Keratinocyte (primary cell): Measurements from ENCODE around the gene CDK10. TPM values are rescaled to one million over a fixed set of nuclear protein-coding genes. Genes with fewer than 3 reads are reported as not detected.

Source experiments
- DNase-seq: peaks from one replicate; pipeline ENCODE4 v3.0.0-alpha.2; 2011; ENCODE audit warnings: low read depth, missing footprints, low spot score
- FAIRE-seq: peaks from 2 replicates; lab custom pipeline; 2011; peaks lifted over from hg19 to GRCh38; lab: Jason Lieb, UNC
- H2AFZ ChIP-seq: 2 replicates; pipeline ENCODE4 v1.6.0; 2012; ENCODE audit warnings: low read length, control low read depth, inconsistent platforms; ENCODE audit not compliant: control insufficient read depth
- H3K27ac ChIP-seq: 2 replicates; pipeline ENCODE4 v1.5.1; 2011; ENCODE audit warnings: low read length; ENCODE audit not compliant: control insufficient read depth, insufficient read depth
- H3K27me3 ChIP-seq: 3 replicates; pipeline ENCODE4 v1.6.0; 2011; ENCODE audit warnings: low read length; ENCODE audit not compliant: control insufficient read depth, insufficient read depth; ENCODE audit errors: extremely low read depth
- H3K36me3 ChIP-seq, 2 experiments: 2 replicates in 1 of 2; 3 replicates in 1 of 2; pipeline ENCODE4 v1.5.1; 2011; ENCODE audit warnings: low read length in 2 of 2, mild to moderate bottlenecking in 1 of 2; ENCODE audit not compliant: control insufficient read depth in 2 of 2, insufficient read depth in 2 of 2; ENCODE audit errors: extremely low read depth in 1 of 2
- H3K4me1 ChIP-seq: 3 replicates; pipeline ENCODE4 v1.5.1; 2011; ENCODE audit warnings: low read length; ENCODE audit not compliant: control insufficient read depth, insufficient read depth; ENCODE audit errors: extremely low read depth
- H3K4me2 ChIP-seq: 3 replicates; pipeline ENCODE4 v1.6.0; 2011; ENCODE audit warnings: low read depth, low read length; ENCODE audit not compliant: control insufficient read depth, insufficient read depth; ENCODE audit errors: extremely low read depth
- H3K4me3 ChIP-seq, 3 experiments: fragments of 200-600 bp in 1 of 3; sonication (generic) in 1 of 3; 2 replicates in 2 of 3; 3 replicates in 1 of 3; pipeline ENCODE4 v1.5.1; 2011 to 2016; ENCODE audit warnings: low read length in 3 of 3, mild to moderate bottlenecking in 3 of 3, control low read depth in 2 of 3, inconsistent platforms in 1 of 3, low read depth in 1 of 3, mixed read lengths in 1 of 3, mixed run types in 1 of 3, moderate library complexity in 1 of 3; ENCODE audit not compliant: control insufficient read depth in 2 of 3, insufficient read depth in 2 of 3; ENCODE audit errors: extremely low read depth in 1 of 3
- H3K79me2 ChIP-seq: 2 replicates; pipeline ENCODE4 v1.6.0; 2012; ENCODE audit warnings: low read length; ENCODE audit not compliant: control insufficient read depth, insufficient read depth
- H3K9ac ChIP-seq: 3 replicates; pipeline ENCODE4 v1.6.0; 2011; ENCODE audit warnings: low read length; ENCODE audit not compliant: control insufficient read depth, insufficient read depth; ENCODE audit errors: extremely low read depth
- H3K9me1 ChIP-seq: 3 replicates; pipeline ENCODE4 v1.6.0; 2011; ENCODE audit warnings: low read length; ENCODE audit not compliant: control insufficient read depth, insufficient read depth; ENCODE audit errors: extremely low read depth
- H3K9me3 ChIP-seq: 2 replicates; pipeline ENCODE4 v1.5.1; 2012; ENCODE audit warnings: low read depth, low read length; ENCODE audit not compliant: control insufficient read depth
- H4K20me1 ChIP-seq: 3 replicates; pipeline ENCODE4 v1.6.0; 2011; ENCODE audit warnings: low read length; ENCODE audit not compliant: control insufficient read depth, insufficient read depth; ENCODE audit errors: extremely low read depth
- CTCF ChIP-seq, 3 experiments: IDR thresholded peaks in 1 of 3; conservative IDR thresholded peaks in 1 of 3; optimal IDR thresholded peaks in 1 of 3; 2 replicates in 2 of 3; 3 replicates in 1 of 3; pipeline versions ENCODE3 to v1.5.1; 2011; ENCODE audit warnings: low read length in 3 of 3, mild to moderate bottlenecking in 3 of 3, moderate library complexity in 2 of 3, control low read depth in 1 of 3, inconsistent platforms in 1 of 3; ENCODE audit not compliant: insufficient read depth in 2 of 3; ENCODE audit errors: extremely low read depth in 1 of 3
- EZH2 ChIP-seq: IDR thresholded peaks from one replicate; pipeline ENCODE4 v1.6.1; 2012; ENCODE audit warnings: inconsistent platforms, mild to moderate bottlenecking, low read length, moderate library complexity
- dilution Hi-C: fragments of 300-500 bp; cut with MboI; formaldehyde crosslinking; loops from one replicate; pipeline ENCODE4 v1.7.0; 2020; ENCODE audit warnings: low sequenced_read_pairs; ENCODE audit not compliant: extremely low pct_ligation_motif_present
- polyA plus RNA-seq, 5 experiments: library from polyadenylated mRNA; depleted of rRNA in 3 of 5; stranded (reverse) in 3 of 5; stranded (forward) in 1 of 5; unstranded in 1 of 5; fragments of >200 nt; gene quantifications; 1 replicate in 1 of 5; 2 replicates in 3 of 5; 3 replicates in 1 of 5; pipeline versions ENCODE4 v1.2.1 to v1.2.3, GENCODE V29; 2011 to 2012; ENCODE audit warnings: missing spikeins in 2 of 5, low read depth in 1 of 5, low replicate concordance in 1 of 5

Gene CDK10
- polyA plus RNA-seq, 1 donor (not counting 4 experiments of a cell fraction or from before 2014, with no cell fraction given): 30.6 TPM

GRCh38 chr16:89709166-89709565, 22.7 kb downstream of the CDK10 start:
- H3K9me3 ChIP-seq: no peaks in the 10 kb centered on the region
- H3K9me1 ChIP-seq: no peaks in the 10 kb centered on the region
- no peak overlapping the region for H3K27ac ChIP-seq
- no peak overlapping the region for H3K9ac ChIP-seq
- H3K79me2 ChIP-seq: peaks cover 4% of the 10 kb centered on the region
- no peak overlapping the region for H3K4me3 ChIP-seq
- TF ChIP-seq CTCF (optimal IDR thresholded peaks at IDR 0.05 in 1 of 3, IDR thresholded peaks at IDR 0.05 in 1 of 3, conservative IDR thresholded peaks at IDR 0.05 in 1 of 3; ENCODE audit: extremely low read depth in 1 of 3, insufficient read depth in 2 of 3, low read length in 3 of 3) (no peak), EZH2 (no peak)
- H3K4me1 ChIP-seq: peaks cover 11% of the 10 kb centered on the region
- peaks cover 1 to 2% of the 10 kb centered on the region in 2 experiments for H3K36me3 ChIP-seq
- dilution Hi-C loops: no loop called here
- no peak for FAIRE-seq
- H3K27me3 ChIP-seq: no peaks in the 10 kb centered on the region
- H3K4me2 ChIP-seq: no peak overlapping the region
- DNase-seq: no peak
- H4K20me1 ChIP-seq: no peaks in the 10 kb centered on the region
- no peak overlapping the region for H2AFZ ChIP-seq

GRCh38 chr16:89709716-89710432, 23.4 kb downstream of the CDK10 start:
- Histone ChIP-seq H3K9me1 (no peaks in the 10 kb centered on the region), H3K36me3 (peaks cover 3 to 5% of the 10 kb centered on the region in 2 experiments), H2AFZ (no peak overlapping the region), H3K9me3 (no peaks in the 10 kb centered on the region), H4K20me1 (no peaks in the 10 kb centered on the region), H3K9ac (no peak overlapping the region), H3K4me3 (no peak overlapping the region), H3K79me2 (peaks cover 6% of the 10 kb centered on the region), H3K27me3 (no peaks in the 10 kb centered on the region), H3K27ac (no peak overlapping the region), H3K4me2 (no peak overlapping the region), H3K4me1 (peaks cover 11% of the 10 kb centered on the region)
- dilution Hi-C loops: no loop called here
- TF ChIP-seq EZH2 (no peak), CTCF (optimal IDR thresholded peaks at IDR 0.05 in 1 of 3, IDR thresholded peaks at IDR 0.05 in 1 of 3, conservative IDR thresholded peaks at IDR 0.05 in 1 of 3; ENCODE audit: extremely low read depth in 1 of 3, insufficient read depth in 2 of 3, low read length in 3 of 3) (no peak)
- no peak for FAIRE-seq
- no peak for DNase-seq
